ENCODE results near the gene PROSER2.
"Not testable (repeated sequence)": the region's sequence is repeated elsewhere in the genome, so short reads cannot be mapped to it uniquely, and the experiment has no call there.

DNA sequence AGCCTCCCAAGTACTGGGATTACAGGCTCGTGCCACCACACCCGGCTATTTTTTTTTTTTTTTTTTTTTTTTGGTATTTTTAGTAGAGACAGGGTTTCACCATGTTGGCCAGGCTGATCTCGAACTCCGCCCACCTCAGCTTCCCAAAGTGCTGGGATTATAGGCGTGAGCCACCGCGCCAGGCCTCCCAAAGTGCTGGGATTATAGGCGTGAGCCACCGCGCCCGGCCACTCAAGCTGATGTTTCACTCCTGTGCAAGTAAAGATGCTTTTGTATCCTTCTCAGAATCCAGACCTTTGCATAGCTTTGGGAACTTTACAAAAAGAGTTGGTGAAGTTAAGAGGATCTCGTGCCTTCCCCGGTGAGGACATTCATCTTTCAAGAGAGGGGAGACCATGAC lies 29.5 kb downstream of the PROSER2 start:
- TF ChIP-seq, protein P1, sequence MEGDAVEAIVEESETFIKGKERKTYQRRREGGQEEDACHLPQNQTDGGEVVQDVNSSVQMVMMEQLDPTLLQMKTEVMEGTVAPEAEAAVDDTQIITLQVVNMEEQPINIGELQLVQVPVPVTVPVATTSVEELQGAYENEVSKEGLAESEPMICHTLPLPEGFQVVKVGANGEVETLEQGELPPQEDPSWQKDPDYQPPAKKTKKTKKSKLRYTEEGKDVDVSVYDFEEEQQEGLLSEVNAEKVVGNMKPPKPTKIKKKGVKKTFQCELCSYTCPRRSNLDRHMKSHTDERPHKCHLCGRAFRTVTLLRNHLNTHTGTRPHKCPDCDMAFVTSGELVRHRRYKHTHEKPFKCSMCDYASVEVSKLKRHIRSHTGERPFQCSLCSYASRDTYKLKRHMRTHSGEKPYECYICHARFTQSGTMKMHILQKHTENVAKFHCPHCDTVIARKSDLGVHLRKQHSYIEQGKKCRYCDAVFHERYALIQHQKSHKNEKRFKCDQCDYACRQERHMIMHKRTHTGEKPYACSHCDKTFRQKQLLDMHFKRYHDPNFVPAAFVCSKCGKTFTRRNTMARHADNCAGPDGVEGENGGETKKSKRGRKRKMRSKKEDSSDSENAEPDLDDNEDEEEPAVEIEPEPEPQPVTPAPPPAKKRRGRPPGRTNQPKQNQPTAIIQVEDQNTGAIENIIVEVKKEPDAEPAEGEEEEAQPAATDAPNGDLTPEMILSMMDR (IDR thresholded peaks at IDR 0.05; ENCODE audit: low read depth, low read length), result not testable (repeated sequence)
- not testable (repeated sequence) for TF ChIP-seq EZH2phosphoT487 (IDR thresholded peaks at IDR 0.05; ENCODE audit: low read depth)

All from OCI-LY3 (cell line).